ENCODE measurements around the gene TSC22D2. TPM values are rescaled to one million over a fixed set of nuclear protein-coding genes. Genes with fewer than 3 reads are reported as not detected.

Gene TSC22D2
- total RNA-seq, 1 donor from 2014 or later = 116 TPM

DNA sequence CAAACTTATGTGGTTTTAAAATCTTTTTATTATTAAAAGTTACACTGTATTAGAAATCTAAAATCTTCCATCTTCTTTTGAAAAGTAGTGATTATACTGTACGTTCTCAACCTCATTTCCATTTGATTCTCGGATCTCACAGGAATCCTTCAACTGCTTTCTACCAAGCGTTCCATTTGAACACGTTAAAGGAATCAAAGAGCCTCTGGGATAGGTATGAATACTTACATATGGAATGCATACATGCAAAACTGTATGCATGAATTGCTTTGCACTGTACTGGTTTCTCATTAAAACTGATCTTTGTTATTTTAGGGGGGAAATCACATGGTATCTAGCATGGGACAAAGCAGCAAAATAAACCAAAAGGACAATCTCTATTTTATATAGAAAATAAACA is 14.8 kb downstream of the TSC22D2 start:
- H3K36me3 ChIP-seq (ENCODE audit: insufficient read depth, low read length) = peaks cover 8% of the 10 kb centered on the region
- Mint-ChIP-seq H3K9me3 (ENCODE audit: unreplicated experiment) (no peaks in the 10 kb centered on the region), H3K27me3 (ENCODE audit: low read depth, unreplicated experiment) (no peaks in the 10 kb centered on the region), H3K4me1 (ENCODE audit: low read depth, unreplicated experiment) (peaks cover 49% of the 10 kb centered on the region), H3K36me3 (ENCODE audit: low read depth, unreplicated experiment) (peaks cover 4% of the 10 kb centered on the region), H3K4me3 (ENCODE audit: unreplicated experiment) (peak overlapping the region; percentile 71), H3K27ac (ENCODE audit: unreplicated experiment) (no peak overlapping the region)
- FAIRE-seq (no peak), DNase-seq (ENCODE audit: low read depth) (no peak)
- H2AFZ ChIP-seq (ENCODE audit: low read depth, low read length) = no peak overlapping the region
- no peaks in the 10 kb centered on the region for H3K9me3 ChIP-seq (ENCODE audit: insufficient read depth, low read depth, low read length)
- no peak overlapping the region for H3K4me3 ChIP-seq (ENCODE audit: insufficient read depth, low read depth, low read length)
- H4K20me1 ChIP-seq (ENCODE audit: insufficient read depth, low read length) = peaks cover 84% of the 10 kb centered on the region
- peaks cover 100% of the 10 kb centered on the region for H3K79me2 ChIP-seq (ENCODE audit: insufficient read depth, low read length)
- no peak overlapping the region for H3K9ac ChIP-seq (ENCODE audit: low read length)
- H3K27me3 ChIP-seq (ENCODE audit: insufficient read depth, low read length) = no peaks in the 10 kb centered on the region
- H3K27ac ChIP-seq (ENCODE audit: low read depth, low read length) = no peak overlapping the region
- H3K4me1 ChIP-seq (ENCODE audit: insufficient read depth, low read length) = peaks cover 16% of the 10 kb centered on the region
- no peak overlapping the region for H3K4me2 ChIP-seq (ENCODE audit: low read length)
- TF ChIP-seq, protein P1, sequence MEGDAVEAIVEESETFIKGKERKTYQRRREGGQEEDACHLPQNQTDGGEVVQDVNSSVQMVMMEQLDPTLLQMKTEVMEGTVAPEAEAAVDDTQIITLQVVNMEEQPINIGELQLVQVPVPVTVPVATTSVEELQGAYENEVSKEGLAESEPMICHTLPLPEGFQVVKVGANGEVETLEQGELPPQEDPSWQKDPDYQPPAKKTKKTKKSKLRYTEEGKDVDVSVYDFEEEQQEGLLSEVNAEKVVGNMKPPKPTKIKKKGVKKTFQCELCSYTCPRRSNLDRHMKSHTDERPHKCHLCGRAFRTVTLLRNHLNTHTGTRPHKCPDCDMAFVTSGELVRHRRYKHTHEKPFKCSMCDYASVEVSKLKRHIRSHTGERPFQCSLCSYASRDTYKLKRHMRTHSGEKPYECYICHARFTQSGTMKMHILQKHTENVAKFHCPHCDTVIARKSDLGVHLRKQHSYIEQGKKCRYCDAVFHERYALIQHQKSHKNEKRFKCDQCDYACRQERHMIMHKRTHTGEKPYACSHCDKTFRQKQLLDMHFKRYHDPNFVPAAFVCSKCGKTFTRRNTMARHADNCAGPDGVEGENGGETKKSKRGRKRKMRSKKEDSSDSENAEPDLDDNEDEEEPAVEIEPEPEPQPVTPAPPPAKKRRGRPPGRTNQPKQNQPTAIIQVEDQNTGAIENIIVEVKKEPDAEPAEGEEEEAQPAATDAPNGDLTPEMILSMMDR (IDR thresholded peaks at IDR 0.05; ENCODE audit: insufficient read depth, low read depth, low read length) = no peak
- TF ChIP-seq EZH2 (IDR thresholded peaks at IDR 0.05; ENCODE audit: insufficient read depth, low read length) = no peak

GRCh38 chr3:150423761-150424160 is 15.7 kb downstream of the TSC22D2 start:
- no peak overlapping the region for H3K4me3 ChIP-seq (ENCODE audit: insufficient read depth, low read depth, low read length)
- peaks cover 100% of the 10 kb centered on the region for H3K79me2 ChIP-seq (ENCODE audit: insufficient read depth, low read length)
- H3K27me3 ChIP-seq (ENCODE audit: insufficient read depth, low read length) = no peaks in the 10 kb centered on the region
- FAIRE-seq = peak; percentile 49
- peaks cover 84% of the 10 kb centered on the region for H4K20me1 ChIP-seq (ENCODE audit: insufficient read depth, low read length)
- no peak overlapping the region for H2AFZ ChIP-seq (ENCODE audit: low read depth, low read length)
- Mint-ChIP-seq H3K9me3 (ENCODE audit: unreplicated experiment) (no peaks in the 10 kb centered on the region), H3K27me3 (ENCODE audit: low read depth, unreplicated experiment) (no peaks in the 10 kb centered on the region), H3K4me3 (ENCODE audit: unreplicated experiment) (peak overlapping the region; percentile 40), H3K36me3 (ENCODE audit: low read depth, unreplicated experiment) (peaks cover 6% of the 10 kb centered on the region), H3K4me1 (ENCODE audit: low read depth, unreplicated experiment) (peaks cover 48% of the 10 kb centered on the region), H3K27ac (ENCODE audit: unreplicated experiment) (no peak overlapping the region)
- H3K4me1 ChIP-seq (ENCODE audit: insufficient read depth, low read length) = peaks cover 15% of the 10 kb centered on the region
- no peak for DNase-seq (ENCODE audit: low read depth)
- no peaks in the 10 kb centered on the region for H3K9me3 ChIP-seq (ENCODE audit: insufficient read depth, low read depth, low read length)
- H3K27ac ChIP-seq (ENCODE audit: low read depth, low read length) = no peak overlapping the region
- peaks cover 10% of the 10 kb centered on the region for H3K36me3 ChIP-seq (ENCODE audit: insufficient read depth, low read length)
- no peak overlapping the region for H3K4me2 ChIP-seq (ENCODE audit: low read length)
- no peak overlapping the region for H3K9ac ChIP-seq (ENCODE audit: low read length)
- TF ChIP-seq, protein P1 (IDR thresholded peaks at IDR 0.05; ENCODE audit: insufficient read depth, low read depth, low read length) = no peak
- TF ChIP-seq EZH2 (IDR thresholded peaks at IDR 0.05; ENCODE audit: insufficient read depth, low read length) = no peak

DNA sequence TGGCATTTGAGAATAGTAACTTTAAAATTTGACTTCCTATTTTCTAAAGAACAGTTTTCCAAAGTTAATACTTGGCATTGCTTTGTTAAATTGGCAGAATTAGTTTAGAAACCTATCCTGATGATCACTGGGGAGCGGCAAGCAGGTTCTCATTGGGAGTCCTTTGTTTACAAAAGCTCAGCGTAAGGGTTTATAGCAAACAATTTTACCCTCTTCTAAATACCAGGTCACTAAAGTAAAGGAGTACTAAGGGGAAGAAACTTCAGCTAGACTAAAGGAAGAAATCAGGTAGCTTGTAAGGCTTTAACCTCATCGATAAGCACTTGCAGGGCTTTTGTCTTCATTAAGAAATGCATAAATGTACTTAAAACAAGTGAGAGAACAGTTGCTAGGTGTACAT is 18.2 kb downstream of the TSC22D2 start:
- Histone ChIP-seq H3K4me3 (ENCODE audit: insufficient read depth, low read depth, low read length) (no peak overlapping the region), H3K79me2 (ENCODE audit: insufficient read depth, low read length) (peaks cover 99% of the 10 kb centered on the region), H2AFZ (ENCODE audit: low read depth, low read length) (no peak overlapping the region), H3K36me3 (ENCODE audit: insufficient read depth, low read length) (peaks cover 20% of the 10 kb centered on the region), H3K4me1 (ENCODE audit: insufficient read depth, low read length) (peaks cover 5% of the 10 kb centered on the region), H4K20me1 (ENCODE audit: insufficient read depth, low read length) (peaks cover 79% of the 10 kb centered on the region), H3K27me3 (ENCODE audit: insufficient read depth, low read length) (no peaks in the 10 kb centered on the region), H3K4me2 (ENCODE audit: low read length) (no peak overlapping the region), H3K9me3 (ENCODE audit: insufficient read depth, low read depth, low read length) (no peaks in the 10 kb centered on the region), H3K9ac (ENCODE audit: low read length) (no peak overlapping the region), H3K27ac (ENCODE audit: low read depth, low read length) (no peak overlapping the region)
- TF ChIP-seq, protein P1 (IDR thresholded peaks at IDR 0.05; ENCODE audit: insufficient read depth, low read depth, low read length) = no peak
- no peak for TF ChIP-seq EZH2 (IDR thresholded peaks at IDR 0.05; ENCODE audit: insufficient read depth, low read length)
- Mint-ChIP-seq H3K27ac (ENCODE audit: unreplicated experiment) (no peak overlapping the region), H3K4me3 (ENCODE audit: unreplicated experiment) (peak overlapping the region; percentile 50), H3K27me3 (ENCODE audit: low read depth, unreplicated experiment) (no peaks in the 10 kb centered on the region), H3K9me3 (ENCODE audit: unreplicated experiment) (no peaks in the 10 kb centered on the region), H3K4me1 (ENCODE audit: low read depth, unreplicated experiment) (peaks cover 51% of the 10 kb centered on the region), H3K36me3 (ENCODE audit: low read depth, unreplicated experiment) (peaks cover 11% of the 10 kb centered on the region)
- FAIRE-seq = no peak
- DNase-seq (ENCODE audit: low read depth) = no peak
